Dedifferentiated amniotic fluid mesenchymal stem cell (primary cell): ENCODE results near the gene AHNAK.
A peak's percentile ranks its signal among the peaks of the same experiment; 100 is the strongest.

Experiments used
- DNase-seq: peaks from one replicate; pipeline ENCODE4 v3.0.0-alpha.2; 2016; ENCODE audit errors: extremely low spot score

Gene AHNAK

DNA sequence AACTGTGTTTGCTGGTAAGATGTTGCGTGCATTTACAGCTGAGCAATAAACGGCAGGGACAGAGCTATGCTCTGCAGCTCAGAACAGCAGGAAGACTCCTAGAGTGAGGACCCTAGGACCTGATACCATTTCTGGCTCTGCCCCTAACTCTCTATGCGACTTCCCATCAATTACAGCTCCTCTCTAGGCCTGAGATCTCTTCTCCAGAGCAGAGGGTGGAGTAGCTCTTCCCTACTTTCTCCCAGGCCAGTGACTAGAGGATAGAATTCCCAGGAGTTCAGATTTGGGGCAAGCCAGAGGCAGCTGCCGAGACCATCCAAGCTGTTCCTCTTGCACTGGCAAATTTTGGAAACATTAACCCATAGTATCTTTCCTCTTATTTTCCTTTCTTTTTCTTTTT, 140.6 kb downstream of the AHNAK start:
- no peak for DNase-seq

DNA sequence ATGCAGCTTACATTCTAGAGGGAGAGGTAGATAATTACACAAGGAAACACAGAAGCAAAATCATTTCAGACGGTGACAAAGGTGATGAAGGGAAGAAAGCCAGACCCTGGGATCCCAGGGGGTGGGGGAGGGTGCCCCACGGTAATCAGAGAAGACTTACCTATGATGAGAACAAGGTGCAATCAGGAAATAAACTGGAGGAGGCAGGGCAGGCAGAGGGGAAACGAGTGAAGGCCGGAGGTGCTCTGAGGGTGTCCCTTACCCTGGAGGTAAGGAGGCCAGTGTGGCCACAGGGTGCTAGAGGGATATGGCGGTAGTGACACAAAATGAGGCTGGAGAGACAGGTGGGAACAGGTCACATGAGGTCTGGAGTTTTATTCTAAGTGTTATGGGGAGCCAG, 141.7 kb downstream of the AHNAK start:
- no peak for DNase-seq

DNA sequence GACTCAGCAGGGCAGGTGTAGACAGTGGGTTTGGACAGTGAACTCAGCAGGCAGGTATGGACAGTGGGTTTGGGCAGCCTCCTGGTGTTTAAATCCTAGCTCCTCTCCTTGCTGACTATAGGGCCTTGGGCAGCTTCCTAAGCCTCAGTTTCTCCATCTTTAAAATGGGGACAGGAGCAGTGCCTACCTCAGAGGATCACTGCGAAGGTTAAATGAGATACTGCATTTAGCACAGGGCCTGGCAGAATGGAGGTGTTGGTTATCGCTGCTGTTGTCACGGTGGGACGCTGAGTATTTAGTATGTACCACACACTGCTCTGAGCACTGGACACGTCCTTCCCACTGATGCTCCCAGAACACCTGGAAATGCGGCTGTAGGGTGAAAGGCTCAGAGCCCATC, 142.2 kb downstream of the AHNAK start:
- DNase-seq: no peak

DNA sequence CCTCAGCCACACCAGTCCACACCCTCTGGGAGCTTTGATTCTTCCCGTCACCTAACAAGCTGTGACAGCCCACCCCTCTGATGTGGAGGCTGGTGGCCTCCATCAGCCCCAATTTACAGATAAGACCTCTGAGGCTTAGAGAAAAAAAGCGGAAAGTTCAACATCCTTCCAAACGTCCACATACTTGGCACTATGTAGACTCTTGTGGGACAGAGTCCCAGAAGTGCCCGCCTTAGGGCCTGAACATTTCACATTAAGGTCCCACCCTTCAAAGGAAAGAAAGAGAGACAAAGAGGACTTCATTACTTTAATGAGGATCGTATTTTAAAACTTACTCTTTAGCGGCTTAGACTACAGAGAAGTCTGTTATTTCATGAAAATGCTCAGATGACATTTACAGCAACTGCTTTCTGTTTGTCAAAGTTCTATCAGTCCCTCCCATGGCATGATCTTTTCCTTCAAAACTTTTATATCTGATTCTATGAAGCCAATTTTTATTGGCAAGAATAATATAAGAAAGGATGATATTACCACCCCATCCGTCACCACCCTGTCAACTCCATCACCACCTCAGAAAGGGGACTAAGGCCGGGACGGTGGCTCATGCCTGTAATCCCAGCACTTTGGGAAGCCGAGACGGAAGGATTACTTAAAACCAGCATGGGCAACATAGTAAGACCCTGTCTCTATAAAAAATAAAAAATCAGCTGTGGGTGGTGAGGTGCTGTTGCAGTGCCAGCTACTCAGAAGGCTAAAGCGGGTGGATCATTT, 143.5 kb downstream of the AHNAK start:
- no peak for DNase-seq

DNA sequence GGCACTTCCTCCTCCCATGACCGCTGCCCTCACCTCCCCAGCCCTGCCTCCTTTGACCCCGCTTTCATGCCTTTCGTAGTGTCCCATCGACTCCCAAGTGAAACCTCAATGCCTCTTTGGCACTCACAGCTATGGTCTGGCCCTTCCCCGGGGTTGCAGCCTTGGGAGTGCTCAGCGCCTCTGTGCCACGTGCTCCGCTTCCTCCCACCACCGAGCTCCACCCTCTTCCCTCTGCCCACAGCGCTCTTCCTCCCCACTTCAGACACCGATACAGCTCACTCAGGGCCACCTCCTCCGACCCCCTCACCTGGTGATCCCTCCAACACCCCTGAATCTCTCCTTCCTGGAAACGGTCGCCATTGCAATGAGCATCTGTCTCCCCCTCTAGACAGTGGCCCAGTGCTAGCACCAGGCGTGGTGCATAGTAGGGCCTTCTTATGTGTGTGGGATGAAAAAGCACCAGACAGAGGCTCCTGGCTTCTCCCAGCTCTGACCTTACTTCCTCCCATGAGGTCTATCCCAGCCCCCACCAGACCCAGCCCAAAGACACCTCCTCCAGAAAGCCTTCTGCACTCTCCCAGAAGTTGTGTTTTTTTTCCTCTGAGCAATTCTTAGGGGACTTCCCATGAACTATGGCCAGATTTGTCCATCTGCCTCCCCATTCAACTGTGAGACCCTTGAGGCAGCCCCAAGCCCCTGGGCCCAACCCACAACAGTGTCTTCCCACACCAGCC, 144.2 kb downstream of the AHNAK start:
- DNase-seq: no peak

DNA sequence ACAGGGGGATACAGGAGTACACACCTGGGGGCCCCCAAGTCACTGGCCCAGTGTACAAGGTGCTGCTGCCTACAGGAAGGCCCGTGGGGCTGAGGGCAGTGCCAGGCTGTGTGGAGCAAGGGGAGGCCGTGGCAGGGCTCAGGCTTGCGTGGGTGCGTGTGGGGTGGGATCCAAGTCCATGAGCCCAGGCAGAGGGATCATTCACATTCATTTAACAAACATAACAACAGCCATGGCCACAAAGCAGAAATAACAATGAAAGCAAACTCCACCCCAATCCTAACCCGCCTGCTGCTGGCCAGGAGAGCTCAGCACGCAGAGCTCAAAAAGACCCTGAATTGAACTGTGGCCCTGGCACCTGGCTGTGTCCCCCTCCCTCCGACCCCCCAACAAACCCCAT, 144.8 kb downstream of the AHNAK start:
- DNase-seq: no peak

DNA sequence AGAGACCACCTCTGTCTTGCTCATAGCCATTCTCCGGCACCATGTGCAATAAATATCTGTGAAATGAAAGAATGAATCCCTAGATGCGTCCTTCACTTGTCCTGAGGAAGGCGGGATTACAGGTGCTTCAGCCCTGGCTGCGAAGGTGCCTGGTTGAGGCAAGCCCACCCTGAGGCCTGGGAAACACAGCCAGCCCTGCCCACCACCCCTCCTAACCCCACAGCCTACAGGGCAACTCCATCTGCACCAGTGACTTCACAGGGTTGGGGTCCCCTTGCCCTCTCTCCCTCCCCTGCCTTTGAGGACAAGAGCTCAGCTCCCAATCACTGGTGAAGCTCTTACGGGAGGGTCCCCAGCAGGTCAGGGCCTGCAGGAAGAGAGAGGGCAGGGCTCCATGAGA, 145.2 kb downstream of the AHNAK start:
- no peak for DNase-seq

DNA sequence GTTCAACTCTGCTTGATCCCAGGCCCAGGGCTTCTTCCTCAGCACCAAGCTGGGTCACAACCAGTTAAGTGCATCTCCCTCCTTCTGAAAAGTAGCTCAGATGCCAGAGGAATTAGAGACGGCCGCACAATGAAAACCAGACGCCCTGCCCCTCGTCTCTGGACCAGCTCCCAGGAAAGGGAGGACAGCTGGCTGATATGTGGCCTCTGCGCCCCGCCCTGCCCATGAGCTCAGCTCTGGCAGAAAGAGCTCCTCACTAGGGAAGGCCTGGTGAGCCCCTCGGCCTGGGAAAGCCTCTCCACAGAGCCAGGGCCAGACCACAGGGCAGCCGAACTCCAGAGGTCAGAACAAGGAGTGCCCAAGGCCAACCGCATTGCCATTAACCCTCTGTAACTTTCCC, 145.8 kb downstream of the AHNAK start:
- peak; percentile 98 for DNase-seq

DNA sequence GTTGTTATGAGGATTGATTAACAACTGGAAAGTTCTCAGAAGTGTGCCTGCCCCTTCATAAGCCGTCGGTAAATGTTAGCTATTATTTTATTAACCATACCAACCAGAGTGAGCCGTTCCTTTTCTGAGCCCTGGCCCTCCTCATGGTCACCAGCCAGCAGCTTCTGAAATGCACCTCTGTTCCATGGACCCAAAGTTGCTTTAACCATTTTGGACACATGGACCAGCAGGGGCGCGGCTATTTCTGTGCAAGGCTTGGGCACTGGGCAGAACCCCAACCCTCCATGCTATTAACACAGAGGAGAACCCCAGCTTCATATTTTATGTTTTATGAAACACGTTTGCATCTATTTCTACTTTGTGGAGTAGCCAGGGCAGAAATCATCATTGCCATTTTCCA, 146.3 kb downstream of the AHNAK start:
- no peak for DNase-seq

DNA sequence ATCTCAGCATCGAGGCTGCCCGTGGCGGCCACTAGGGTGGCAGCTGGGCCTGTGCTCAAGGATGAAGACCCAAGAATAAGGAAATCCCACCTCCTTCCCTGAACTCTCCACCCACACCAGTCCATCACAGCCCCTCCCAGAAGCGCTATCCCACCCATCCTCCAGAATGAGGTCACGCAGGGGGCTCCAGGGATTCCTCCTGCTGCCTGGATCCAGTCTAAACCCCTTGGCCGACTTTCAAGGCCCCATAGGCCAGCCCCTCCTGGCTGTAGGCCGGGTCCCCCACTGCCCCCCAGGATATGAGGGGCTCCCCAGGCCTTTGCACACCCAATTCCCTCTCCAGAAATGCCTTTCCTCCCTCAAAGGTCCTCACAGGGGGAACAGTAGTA, 146.7 kb downstream of the AHNAK start:
- DNase-seq: no peak

DNA sequence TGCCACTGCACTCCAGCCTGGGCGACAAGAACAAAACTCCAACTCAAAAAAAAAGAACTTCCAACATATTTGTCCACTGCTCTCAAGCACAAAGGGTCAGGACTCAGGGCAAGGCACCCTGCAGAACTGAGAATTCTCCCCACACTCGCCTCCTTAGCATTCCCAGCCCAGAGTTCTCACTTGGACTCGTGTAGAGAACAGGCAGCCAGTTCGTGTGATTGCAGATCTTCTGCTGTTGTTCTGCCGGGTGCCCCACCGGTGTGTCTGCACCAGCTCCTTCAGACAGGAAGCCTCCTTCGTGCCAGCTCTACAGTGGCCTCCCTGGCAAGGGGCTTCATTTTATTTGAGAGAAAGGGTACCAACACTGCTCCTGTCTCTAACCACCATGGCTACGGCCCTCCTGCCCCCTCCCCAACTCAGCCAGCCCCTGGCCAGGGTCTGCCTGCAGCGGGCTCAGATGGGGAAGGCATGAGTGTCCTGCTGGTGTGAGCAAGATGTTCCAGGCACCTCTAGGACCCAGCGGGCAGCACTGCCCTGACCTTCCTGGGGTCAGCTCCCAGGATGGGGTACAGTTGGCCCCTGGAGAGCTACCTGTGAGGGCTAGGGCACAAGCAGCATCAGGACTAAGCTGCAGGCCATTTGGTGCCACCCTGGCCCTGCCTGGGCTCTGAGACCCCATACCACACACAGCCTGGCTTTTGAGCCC, 147.3 kb downstream of the AHNAK start:
- no peak for DNase-seq

DNA sequence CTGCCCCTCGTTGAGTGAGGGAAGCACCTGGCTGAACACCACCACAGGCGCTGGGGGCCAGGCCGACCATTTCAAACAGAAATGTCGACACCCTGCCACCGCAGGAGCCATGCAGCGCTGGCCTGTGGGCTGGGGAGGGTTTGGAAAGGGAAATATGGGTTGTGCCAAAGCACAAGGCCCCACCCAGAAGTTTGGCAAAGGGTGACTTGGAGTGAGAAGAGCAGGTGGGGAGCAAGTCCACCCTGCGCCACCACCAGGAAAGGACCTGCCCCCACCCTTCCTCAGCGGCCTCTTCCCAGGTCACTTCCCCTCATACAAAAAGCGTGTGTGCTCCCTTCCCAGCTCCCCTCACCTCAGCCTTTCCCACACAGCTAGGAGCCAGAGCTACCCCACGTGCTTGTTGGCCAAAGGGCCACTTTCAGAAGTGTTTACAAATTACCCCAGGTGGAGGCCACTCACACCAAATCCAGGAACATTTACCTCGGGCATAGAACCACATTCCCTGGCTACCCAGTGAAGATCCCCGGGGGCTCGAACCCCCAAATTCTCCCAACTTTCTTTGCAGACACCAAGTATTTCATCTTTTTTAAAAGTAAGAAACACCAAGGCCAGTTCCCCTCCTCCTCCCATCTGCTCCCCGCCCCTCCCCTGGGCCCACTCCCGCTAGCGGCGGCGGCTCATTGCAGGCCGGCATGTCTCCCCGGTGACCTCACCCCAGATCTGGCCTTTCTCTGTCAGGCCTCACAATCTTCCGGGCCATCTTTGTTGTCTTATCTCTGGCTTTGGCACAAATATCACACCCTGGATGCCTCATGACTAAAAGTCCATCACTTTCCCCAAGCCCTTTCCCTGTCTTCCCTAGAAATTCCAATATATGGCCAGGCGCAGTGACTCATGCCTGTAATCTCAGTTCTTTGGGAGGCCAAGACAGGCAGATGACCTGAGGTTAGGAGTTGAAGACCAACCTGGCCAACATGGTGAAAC, 148.3 kb downstream of the AHNAK start:
- no peak for DNase-seq

DNA sequence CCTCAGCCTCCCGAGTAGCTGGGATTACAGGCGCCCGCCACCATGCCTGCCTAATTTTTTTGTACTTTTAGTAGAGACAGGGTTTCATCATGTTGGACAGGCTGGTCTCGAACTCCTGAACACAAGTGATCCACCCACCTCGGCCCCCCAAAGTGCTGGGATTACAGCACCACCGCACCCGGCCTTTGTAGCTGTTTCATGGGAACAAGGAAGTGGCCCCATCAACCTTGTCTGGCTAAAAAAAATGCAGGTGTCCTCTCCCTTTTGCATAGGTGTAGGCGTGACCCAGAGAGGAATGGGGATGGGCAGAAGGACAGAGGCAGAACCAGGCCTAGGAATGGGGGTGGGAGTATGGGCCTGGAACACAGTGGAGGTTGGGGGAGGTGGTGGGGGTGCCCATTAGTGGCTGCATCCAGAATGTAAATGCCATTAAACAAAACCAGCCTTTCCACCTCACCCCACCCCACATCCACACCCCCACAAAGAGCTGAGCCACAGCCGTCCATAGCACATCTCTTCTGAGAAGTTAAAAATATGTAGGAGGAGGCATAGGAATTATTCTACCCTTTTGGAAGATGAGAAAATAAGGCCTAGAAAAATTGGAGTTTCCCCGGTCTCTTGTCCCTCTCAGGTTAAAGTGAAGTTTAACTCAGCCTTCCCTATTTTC, 150.6 kb downstream of the AHNAK start:
- no peak for DNase-seq

DNA sequence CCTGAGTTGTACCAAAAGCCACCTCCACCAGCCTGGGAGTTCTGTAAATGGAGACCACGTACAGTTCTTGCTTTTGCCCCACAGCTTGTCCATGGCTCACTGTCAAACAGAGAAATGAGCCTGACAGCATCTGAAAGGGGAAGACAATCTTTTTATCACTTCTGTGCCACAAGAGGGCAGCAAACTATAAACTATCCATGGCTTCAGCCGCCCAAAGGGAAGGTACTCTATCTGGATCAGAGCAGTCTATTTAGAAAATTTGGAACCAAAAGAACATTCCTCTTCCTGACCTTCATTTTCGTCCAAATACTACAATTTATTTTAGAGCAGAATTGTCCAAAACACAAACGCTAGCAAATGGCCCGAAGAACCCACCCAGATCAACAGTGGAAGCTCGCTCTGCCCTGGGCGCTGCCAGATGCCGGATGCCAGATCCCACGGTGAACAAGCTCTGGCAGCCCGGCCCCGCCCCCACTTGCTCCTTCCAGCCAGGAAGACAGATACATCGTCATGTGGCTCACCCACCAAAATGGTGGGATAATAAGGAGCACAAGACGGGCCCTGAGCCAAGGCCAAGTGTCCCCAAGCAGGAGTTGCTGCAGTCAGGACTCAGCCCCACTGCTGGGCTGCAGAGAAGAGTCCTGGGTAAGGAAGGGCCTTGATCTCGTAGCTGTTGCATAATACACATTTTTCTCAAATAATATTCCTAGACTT, 151.6 kb downstream of the AHNAK start:
- DNase-seq: peak; percentile 93

DNA sequence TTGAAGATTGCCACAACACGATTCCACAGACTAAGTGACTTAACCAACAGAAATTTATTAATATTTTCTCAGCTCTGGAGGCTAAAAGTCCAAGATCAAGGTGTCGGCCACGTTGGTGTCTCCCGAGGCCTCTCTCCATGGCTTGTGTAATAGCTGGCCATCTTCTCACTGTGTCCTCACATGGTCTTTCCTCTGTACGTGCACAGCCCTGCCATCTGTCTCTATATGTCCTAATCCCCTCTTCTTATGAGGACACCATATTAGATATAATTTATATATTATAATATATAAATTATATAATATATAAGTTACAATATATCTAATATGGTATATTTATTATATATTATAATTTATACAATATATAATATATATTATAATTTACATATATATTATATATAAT, 152.9 kb downstream of the AHNAK start:
- DNase-seq: no peak

DNA sequence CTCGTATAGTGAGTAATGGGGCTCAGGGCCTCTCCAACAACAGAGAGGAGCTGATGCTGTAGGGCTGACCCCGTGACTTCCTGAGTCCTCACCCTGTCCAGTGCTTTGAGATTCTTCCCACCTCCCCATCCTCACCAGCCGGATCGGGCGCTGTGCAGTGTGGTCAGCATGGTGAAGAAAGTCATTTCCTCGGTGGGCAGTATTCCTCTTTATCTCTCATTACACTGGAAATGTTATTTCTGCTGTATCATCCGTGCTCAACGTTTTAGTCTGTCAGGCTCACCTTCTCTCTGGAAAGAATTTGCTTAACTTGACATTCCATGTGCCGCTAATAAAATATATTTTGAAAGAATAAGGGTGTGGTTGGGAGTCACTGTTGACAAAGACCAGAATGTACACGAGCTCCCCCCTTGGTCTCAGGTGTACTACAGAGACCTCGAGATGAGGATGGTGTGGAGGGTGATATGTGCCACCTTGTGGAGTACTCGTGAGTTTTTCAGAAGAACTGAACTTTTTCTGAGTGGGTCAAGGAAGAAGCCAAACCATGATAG, 153.5 kb downstream of the AHNAK start:
- DNase-seq: no peak

DNA sequence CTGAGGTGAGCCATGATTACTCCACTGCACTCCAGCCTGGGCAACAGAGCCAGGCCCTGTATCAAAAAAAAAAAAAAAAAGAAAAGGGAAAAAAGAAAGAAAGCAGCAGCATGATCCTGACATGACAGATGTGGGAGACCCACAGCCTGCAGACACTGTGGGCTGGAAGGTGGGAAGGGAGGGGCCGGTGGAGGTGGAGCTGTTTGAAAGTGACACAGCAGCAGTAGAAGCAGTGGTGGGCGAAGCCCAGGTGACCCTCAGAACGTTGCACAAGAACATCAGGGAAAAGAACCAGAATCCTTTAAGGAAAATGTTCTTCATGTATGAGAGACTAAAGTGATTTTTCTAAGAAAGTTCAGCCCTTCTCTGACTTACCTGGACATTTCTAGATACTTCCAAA, 154.1 kb downstream of the AHNAK start:
- DNase-seq: no peak

DNA sequence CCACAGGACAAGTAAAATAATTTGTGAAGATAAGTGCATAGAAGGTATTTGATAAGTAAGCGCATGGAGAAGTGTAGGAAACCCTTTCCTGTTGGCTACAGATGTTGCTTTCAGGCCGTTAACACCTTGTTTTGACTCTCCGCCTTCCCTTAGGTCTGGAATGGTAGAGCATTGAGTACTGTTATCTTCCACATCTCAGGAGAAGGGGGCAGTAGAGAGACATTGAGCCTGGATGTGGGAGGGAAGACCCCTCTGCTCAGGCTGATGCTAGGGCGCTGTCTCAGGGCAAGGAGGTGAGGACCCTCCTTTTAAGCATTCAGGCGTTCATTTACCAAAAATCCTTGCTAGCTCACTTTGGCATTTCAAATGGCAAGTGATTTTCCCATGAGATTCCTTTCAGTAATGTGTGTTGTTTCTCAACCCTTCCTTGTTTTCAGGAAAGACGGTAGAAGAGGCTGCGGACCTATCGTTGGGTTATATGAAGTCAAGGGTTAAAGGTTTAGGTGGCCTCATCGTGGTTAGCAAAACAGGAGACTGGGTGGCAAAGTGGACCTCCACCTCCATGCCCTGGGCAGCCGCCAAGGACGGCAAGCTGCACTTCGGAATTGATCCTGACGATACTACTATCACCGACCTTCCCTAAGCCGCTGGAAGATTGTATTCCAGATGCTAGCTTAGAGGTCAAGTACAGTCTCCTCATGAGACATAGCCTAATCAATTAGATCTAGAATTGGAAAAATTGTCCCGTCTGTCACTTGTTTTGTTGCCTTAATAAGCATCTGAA, 154.8 kb downstream of the AHNAK start:
- DNase-seq: no peak

DNA sequence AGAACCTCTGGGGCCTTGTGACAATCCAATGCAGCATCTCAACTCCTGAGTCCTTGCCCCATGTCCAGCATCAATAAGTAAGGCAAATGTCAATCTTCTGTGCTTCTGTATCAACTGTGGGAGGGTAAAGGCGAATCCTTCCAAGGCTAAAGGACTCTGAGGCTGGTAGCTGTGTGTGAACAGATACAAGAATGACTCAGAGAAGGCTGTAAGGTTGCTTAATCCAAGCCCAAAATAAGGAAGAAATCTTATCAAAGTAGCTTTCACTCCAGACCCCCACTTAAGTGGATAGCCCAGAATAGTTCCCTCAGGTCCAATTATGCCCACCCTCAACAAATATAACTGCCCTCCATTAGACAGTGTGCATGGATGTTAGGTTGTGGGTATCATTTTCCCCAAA, 155.9 kb downstream of the AHNAK start:
- DNase-seq: no peak
